Cardiac fibroblast (primary cell): ENCODE results near the gene ZNF280B.
"Not testable (repeated sequence)": the region's sequence is repeated elsewhere in the genome, so short reads cannot be mapped to it uniquely, and the experiment has no call there.

Source experiments
- DNase-seq, 2 donors: peaks; one replicate each; pipeline versions ENCODE4 v3.0.0 to v3.0.0-alpha.2; 2010; ENCODE audit warnings: low read depth in 2 of 2
- H3K4me3 ChIP-seq, 2 donors: replicated peaks in 1 of 2; 1 replicate in 1 of 2; 2 replicates in 1 of 2; pipeline ENCODE4 v1.5.1; 2011; ENCODE audit warnings: low read depth in 2 of 2, low read length in 2 of 2, mild to moderate bottlenecking in 2 of 2, moderate library complexity in 1 of 2
- TF ChIP-seq, protein P1 (sequence below): IDR thresholded peaks from one replicate; pipeline ENCODE4 v1.5.1; 2011; ENCODE audit warnings: low read depth, mild to moderate bottlenecking, low read length, inconsistent platforms

ZNF280B gene

DNA sequence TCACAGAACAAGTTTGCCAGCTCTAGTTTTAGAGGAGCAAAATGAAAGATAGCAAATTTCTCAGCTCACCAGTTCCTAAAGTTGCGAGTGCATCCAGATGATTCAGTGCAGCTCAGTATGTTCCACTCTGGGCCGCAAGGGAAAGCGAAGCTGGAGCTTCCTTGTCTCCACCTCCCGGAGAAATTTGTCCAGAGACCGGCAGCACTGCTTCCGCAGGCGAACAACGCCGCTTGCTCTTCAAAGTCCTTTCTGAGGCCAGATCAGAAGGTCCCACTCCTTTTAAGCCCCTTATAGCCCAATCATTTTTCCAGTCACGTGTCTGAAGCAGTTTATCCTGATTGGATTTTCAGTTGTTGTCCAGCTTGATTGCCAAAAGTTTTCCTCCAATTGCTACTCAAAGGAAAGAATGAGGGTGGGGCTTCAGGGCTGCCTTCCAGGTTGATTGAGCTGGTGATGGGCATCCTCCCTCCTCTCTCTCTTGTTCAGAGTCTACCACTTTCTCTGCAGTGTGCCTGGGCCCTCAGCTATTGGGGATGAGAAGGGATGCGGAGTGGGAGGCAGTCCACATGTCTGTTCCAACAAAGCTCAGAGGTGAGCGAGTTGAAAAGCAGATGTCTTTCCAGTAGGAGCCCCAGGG lies 11.6 kb upstream of the ZNF280B start, which contains the start of gene ZNF280A:
Gene ZNF280A (minus strand): TSS at position 251 of the 637 bp plus-strand sequence. CDS start 4,640 bp downstream, outside the sequence.
- H3K4me3 ChIP-seq: peak within 1 kb of the TSS in 1 of 2 donors; percentile 21
- TF ChIP-seq, protein P1, sequence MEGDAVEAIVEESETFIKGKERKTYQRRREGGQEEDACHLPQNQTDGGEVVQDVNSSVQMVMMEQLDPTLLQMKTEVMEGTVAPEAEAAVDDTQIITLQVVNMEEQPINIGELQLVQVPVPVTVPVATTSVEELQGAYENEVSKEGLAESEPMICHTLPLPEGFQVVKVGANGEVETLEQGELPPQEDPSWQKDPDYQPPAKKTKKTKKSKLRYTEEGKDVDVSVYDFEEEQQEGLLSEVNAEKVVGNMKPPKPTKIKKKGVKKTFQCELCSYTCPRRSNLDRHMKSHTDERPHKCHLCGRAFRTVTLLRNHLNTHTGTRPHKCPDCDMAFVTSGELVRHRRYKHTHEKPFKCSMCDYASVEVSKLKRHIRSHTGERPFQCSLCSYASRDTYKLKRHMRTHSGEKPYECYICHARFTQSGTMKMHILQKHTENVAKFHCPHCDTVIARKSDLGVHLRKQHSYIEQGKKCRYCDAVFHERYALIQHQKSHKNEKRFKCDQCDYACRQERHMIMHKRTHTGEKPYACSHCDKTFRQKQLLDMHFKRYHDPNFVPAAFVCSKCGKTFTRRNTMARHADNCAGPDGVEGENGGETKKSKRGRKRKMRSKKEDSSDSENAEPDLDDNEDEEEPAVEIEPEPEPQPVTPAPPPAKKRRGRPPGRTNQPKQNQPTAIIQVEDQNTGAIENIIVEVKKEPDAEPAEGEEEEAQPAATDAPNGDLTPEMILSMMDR: peak; percentile 27

DNA sequence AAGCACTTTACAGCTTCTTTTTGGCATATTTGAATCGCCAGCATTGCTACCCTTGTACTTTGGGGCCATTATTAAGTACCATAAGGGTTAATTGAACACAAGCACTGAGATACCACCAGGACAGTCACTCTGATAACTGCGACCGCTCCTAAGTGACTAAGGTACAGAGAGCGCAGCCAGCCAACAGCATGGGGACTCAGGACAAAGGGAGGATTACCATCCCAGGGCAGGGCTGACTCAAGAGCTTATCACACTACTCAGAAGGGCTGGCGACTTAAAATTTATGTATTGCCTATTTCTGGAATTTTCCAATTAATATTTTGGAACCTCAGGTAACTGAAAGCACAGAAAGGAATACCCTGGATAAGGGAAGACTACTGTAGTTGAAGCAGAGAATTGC lies 11.0 kb upstream of the ZNF280B start:
- DNase-seq: peak in 1 of 2 donors; percentile 13
- TF ChIP-seq, protein P1: no peak
- peak overlapping the region in 1 of 2 donors; percentile 21 for H3K4me3 ChIP-seq

More for the DNA sequence above, 11.6 kb upstream of the ZNF280B start, which contains the start of gene ZNF280A:
- peak; percentile 54 to 59 for DNase-seq

- DNase-seq: no peak
- TF ChIP-seq, protein P1: no peak
- H3K4me3 ChIP-seq: no peak overlapping the region
These were observed 8.4 kb upstream of the ZNF280B start for GRCh38 chr22:22516992-22517391.

DNA sequence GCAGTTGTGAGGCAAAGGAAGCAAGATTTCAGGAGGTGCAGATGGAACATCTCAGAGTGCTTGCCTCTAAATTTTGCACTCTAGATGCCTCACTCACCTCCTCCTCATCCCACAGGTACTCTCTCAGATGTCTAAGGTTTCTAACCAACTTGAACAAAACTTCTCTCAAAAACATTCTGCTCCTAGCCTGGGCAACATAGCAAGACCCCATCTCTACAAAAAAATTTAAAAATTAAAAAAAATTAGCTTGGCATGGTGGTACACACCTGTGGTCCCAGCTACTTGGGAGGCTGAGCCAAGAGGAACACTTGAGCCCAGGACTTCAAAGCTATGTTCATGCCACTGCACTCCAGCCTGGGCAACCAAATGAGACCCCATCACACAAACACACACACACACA lies 7.3 kb upstream of the ZNF280B start:
- no peak overlapping the region for H3K4me3 ChIP-seq
- TF ChIP-seq, protein P1: no peak
- no peak for DNase-seq

GRCh38 chr22:22514431-22514830 lies 5.9 kb upstream of the ZNF280B start:
- not testable (repeated sequence) for DNase-seq, H3K4me3 ChIP-seq

GRCh38 chr22:22513619-22514018 lies 5.1 kb upstream of the ZNF280B start:
- H3K4me3 ChIP-seq: no peak overlapping the region
- TF ChIP-seq, protein P1: no peak
- no peak for DNase-seq

- no peak for DNase-seq
- H3K4me3 ChIP-seq: no peak overlapping the region
- TF ChIP-seq, protein P1: no peak
These were observed 4.4 kb upstream of the ZNF280B start for GRCh38 chr22:22512951-22513350.

DNA sequence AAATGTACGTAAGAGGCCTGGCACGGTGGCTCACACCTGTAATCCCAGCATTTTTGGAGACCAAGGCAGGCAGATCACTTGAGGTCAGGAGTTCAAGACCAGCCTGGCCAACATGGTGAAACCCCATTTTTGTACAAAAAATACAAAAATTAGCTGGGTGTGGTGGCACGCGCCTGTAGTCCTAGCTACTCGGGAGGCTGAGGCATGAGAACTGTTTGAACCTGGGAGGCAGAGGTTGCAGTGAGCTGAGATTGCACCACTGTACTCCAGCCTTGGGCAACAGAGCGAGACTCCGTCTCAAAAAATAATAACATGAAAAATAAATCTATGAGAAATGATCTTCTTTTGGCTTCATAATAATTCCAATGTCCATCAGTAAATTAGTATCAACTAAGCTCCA lies 2.3 kb upstream of the ZNF280B start:
- not testable (repeated sequence) for H3K4me3 ChIP-seq

GRCh38 chr22:22509912-22510311 lies 1.4 kb upstream of the ZNF280B start:
- DNase-seq: not testable (repeated sequence)

More for the DNA sequence above, 2.3 kb upstream of the ZNF280B start:
- not testable (repeated sequence) for DNase-seq

More at GRCh38 chr22:22509912-22510311, 1.4 kb upstream of the ZNF280B start:
- H3K4me3 ChIP-seq: not testable (repeated sequence)
